HepG2 (cell line): ENCODE results near the gene PLA2G4D.

Source experiments
- HOXA7 ChIP-seq: sonication (generic); formaldehyde crosslinking; IDR thresholded peaks from 2 replicates; pipeline ENCODE4 v1.8.1; 2022; ENCODE audit warnings: mild to moderate bottlenecking, missing genetic modification reagents, moderate library complexity
- YY1 ChIP-seq: IDR thresholded peaks from 2 replicates; pipeline ENCODE4 v1.6.1; 2011; ENCODE audit warnings: low read length, low read depth, moderate library complexity, mild to moderate bottlenecking; ENCODE audit not compliant: insufficient read depth, insufficient replicate concordance
- ZNF652 ChIP-seq: IDR thresholded peaks from 2 replicates; pipeline ENCODE4 v1.6.1; 2016; ENCODE audit warnings: low read depth, borderline replicate concordance

DNA sequence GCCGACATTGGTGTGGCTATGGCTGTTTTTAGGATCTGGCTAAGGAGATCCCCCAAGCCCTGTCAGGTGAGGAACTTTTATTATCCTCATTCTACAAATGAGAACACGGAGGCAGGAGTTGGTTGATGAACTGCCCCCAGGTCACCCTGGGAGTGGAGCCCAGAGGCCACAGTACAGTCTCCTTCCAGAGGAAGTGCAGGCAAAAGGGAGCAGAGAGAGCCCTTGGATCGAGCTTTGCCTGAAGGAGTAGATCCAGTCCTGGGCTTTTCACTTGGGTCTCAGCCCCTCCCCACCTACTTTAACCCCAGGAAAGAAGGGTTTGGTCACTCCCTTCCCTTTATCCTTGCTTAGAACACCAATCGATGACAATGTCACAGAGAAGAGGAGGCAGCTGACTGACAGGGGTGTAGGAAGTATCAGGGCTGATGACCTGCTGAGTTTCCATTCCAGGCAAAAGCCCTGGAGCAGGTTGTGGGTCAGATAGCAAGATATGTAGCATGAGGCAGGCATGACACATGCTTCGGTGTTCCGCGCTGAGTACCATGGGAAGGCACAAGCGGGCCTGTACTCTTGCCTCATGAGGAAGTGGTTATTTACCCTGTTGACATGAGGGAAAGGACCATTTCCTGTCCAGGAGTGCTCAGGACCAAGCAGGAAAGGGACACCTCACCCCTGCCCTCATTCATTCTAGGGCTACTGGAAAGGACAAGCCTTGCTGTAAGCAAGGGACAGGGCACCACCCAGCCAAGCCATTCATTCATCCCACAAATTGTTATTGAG lies 5.8 kb upstream of the PLA2G4D start:
- TF ChIP-seq YY1 (no peak), ZNF652 (CRISPR knock-in tag) (peak; percentile 46), HOXA7 (CRISPR knock-in tag) (no peak)
